A549 (cell line): ENCODE measurements around the gene CYP1A1. TPM values are rescaled to one million over a fixed set of nuclear protein-coding genes. Genes with fewer than 3 reads are reported as not detected.
A peak's percentile ranks its signal among the peaks of the same experiment; 100 is the strongest.

Experiments
- ATAC-seq, 2 experiments: fragments of 200-7000 bp in 1 of 2; fragments of >200 bp in 1 of 2; cut with Nextera tagmentation in 1 of 2; cut with Tn5 transposase in 1 of 2; 3 replicates each; pipeline versions ENCODE4 v1.8.0 to v1.9.1; 2018 to 2020; ENCODE audit warnings: mild to moderate bottlenecking in 1 of 2, moderate library complexity in 1 of 2
- CTCF ChIA-PET: fragments of 300-600 bp; sonication (Branson Sonifier 250); formaldehyde crosslinking; extraction: SDS; loops from one replicate; lab custom pipeline; 2021; ENCODE audit warnings: antibody characterized with exemption, inconsistent platforms; lab: Yijun Ruan, JAX
- POLR2A ChIA-PET: fragments of 350-600 bp; formaldehyde crosslinking; extraction: SDS; loops from one replicate; lab custom pipeline; 2021; ENCODE audit warnings: antibody characterized with exemption, inconsistent platforms; lab: Yijun Ruan, JAX
- DNase-seq, 2 experiments: peaks; one replicate each; pipeline versions ENCODE4 v3.0.0 to v3.0.0-alpha.2; 2011 to 2016; ENCODE audit warnings: low read depth in 1 of 2, low spot score in 1 of 2
- FAIRE-seq: peaks from 2 replicates; lab custom pipeline; 2011; peaks lifted over from hg19 to GRCh38; lab: Jason Lieb, UNC
- H3K27ac ChIP-seq, 2 experiments: fragments of >200 bp; sonication (Bioruptor Twin); formaldehyde crosslinking; 3 replicates each; pipeline ENCODE4 v1.5.1; 2016 to 2017
- H3K4me1 ChIP-seq: fragments of >200 bp; sonication (Bioruptor Twin); formaldehyde crosslinking; 3 replicates; pipeline ENCODE4 v1.6.1; 2016
- H3K4me2 ChIP-seq: fragments of >200 bp; sonication (Bioruptor Twin); formaldehyde crosslinking; 3 replicates; pipeline ENCODE4 v1.6.1; 2016
- H3K4me3 ChIP-seq: fragments of >200 bp; sonication (Bioruptor Twin); formaldehyde crosslinking; 3 replicates; pipeline ENCODE4 v1.5.1; 2016
- H3K9me3 ChIP-seq: fragments of >200 bp; sonication (Bioruptor Twin); formaldehyde crosslinking; 3 replicates; pipeline ENCODE4 v1.6.1; 2016
- ATOH8 ChIP-seq: fragments of 250-450 bp; sonication (Bioruptor Pico); IDR thresholded peaks from 2 replicates; pipeline ENCODE4 v1.5.0; 2020; ENCODE audit warnings: low read depth, mild to moderate bottlenecking, moderate library complexity
- BHLHE40 ChIP-seq: IDR thresholded peaks from 2 replicates; pipeline ENCODE4 v1.6.1; 2012; ENCODE audit warnings: low read depth, low read length, inconsistent platforms
- CBX2 ChIP-seq: fragments of 200-600 bp; sonication (generic); IDR thresholded peaks from 2 replicates; pipeline ENCODE4 v1.6.1; 2016; ENCODE audit warnings: low read depth, mild to moderate bottlenecking, borderline replicate concordance
- CEBPB ChIP-seq, 2 experiments: fragments of >200 bp in 1 of 2; sonication (Bioruptor Twin) in 1 of 2; formaldehyde crosslinking in 1 of 2; IDR thresholded peaks; 2 replicates each; pipeline ENCODE4 v1.6.1; 2012 to 2016
- CHD2 ChIP-seq: fragments of 150-350 bp; IDR thresholded peaks from 2 replicates; pipeline ENCODE4 v1.6.1; 2014; ENCODE audit warnings: low read length; ENCODE audit not compliant: partially characterized antibody
- FOXS1 ChIP-seq: fragments of 250-450 bp; sonication (Bioruptor Pico); IDR thresholded peaks from 2 replicates; pipeline ENCODE4 v1.5.0; 2020; ENCODE audit warnings: mild to moderate bottlenecking, moderate library complexity
- GATA3 ChIP-seq: IDR thresholded peaks from 2 replicates; pipeline ENCODE4 v1.6.1; 2012; ENCODE audit warnings: borderline replicate concordance
- HEYL ChIP-seq: fragments of 250-450 bp; sonication (Bioruptor Pico); IDR thresholded peaks from 2 replicates; pipeline ENCODE4 v1.8.0; 2021; ENCODE audit warnings: mild to moderate bottlenecking, moderate library complexity
- HOXB13 ChIP-seq: fragments of 250-450 bp; sonication (Bioruptor Pico); IDR thresholded peaks from 2 replicates; pipeline ENCODE4 v1.5.0; 2020; ENCODE audit warnings: low read depth, mild to moderate bottlenecking, moderate library complexity
- JUN ChIP-seq, 2 experiments: fragments of >200 bp; sonication (Bioruptor Twin); formaldehyde crosslinking; IDR thresholded peaks; 2 replicates in 1 of 2; 3 replicates in 1 of 2; pipeline ENCODE4 v1.6.1; 2016 to 2017
- JUNB ChIP-seq: fragments of >200 bp; sonication (Bioruptor Twin); formaldehyde crosslinking; IDR thresholded peaks from 2 replicates; pipeline ENCODE4 v1.6.1; 2016
- KDM5A ChIP-seq: fragments of 200-600 bp; sonication (generic); IDR thresholded peaks from 2 replicates; pipeline ENCODE4 v1.6.1; 2016; ENCODE audit warnings: antibody characterized with exemption, mild to moderate bottlenecking
- MAFK ChIP-seq: fragments of 450-650 bp; IDR thresholded peaks from 2 replicates; pipeline ENCODE4 v1.6.1; 2014; ENCODE audit not compliant: partially characterized antibody
- MAX ChIP-seq: IDR thresholded peaks from 2 replicates; pipeline ENCODE4 v1.6.1; 2012
- MAZ ChIP-seq: fragments of 150-350 bp; IDR thresholded peaks from 2 replicates; pipeline ENCODE4 v1.6.1; 2014; ENCODE audit warnings: antibody characterized with exemption, low read depth, low read length, borderline replicate concordance
- NFE2L2 ChIP-seq: fragments of 150-350 bp; conservative IDR thresholded peaks from 2 replicates; pipeline ENCODE4 v1.6.1; 2014; ENCODE audit warnings: low read length
- NR3C1 ChIP-seq: fragments of >200 bp; sonication (Bioruptor Twin); formaldehyde crosslinking; IDR thresholded peaks from 3 replicates; pipeline ENCODE4 v1.6.1; 2017
- PHF8 ChIP-seq: fragments of 200-600 bp; sonication (generic); IDR thresholded peaks from 2 replicates; pipeline ENCODE4 v1.6.1; 2016; ENCODE audit warnings: low read depth, mild to moderate bottlenecking, antibody characterized with exemption, moderate library complexity, borderline replicate concordance
- POLR2A ChIP-seq: IDR thresholded peaks from 2 replicates; pipeline ENCODE4 v1.6.1; 2012; ENCODE audit warnings: mild to moderate bottlenecking, low read length
- POLR2AphosphoS2 ChIP-seq: conservative IDR thresholded peaks from 2 replicates; pipeline ENCODE4 v1.6.1; 2012; ENCODE audit warnings: low read length, improper control_type of control experiment, inconsistent platforms
- RARB ChIP-seq: fragments of 250-450 bp; sonication (Bioruptor Pico); IDR thresholded peaks from 2 replicates; pipeline ENCODE4 v1.8.0; 2021; ENCODE audit warnings: mild to moderate bottlenecking, moderate library complexity
- RCOR1 ChIP-seq: fragments of 150-350 bp; IDR thresholded peaks from 2 replicates; pipeline ENCODE4 v1.6.1; 2014; ENCODE audit warnings: antibody characterized with exemption, low read length, low read depth
- RNF2 ChIP-seq: fragments of 200-600 bp; sonication (generic); IDR thresholded peaks from 2 replicates; pipeline ENCODE4 v1.6.1; 2016; ENCODE audit warnings: low read depth, mild to moderate bottlenecking, antibody characterized with exemption, moderate library complexity, borderline replicate concordance
- SMC3 ChIP-seq: fragments of >200 bp; sonication (Bioruptor Twin); formaldehyde crosslinking; IDR thresholded peaks from 3 replicates; pipeline ENCODE4 v1.6.1; 2018; ENCODE audit warnings: inconsistent platforms
- TFCP2L1 ChIP-seq: fragments of 250-450 bp; sonication (Bioruptor Pico); IDR thresholded peaks from 2 replicates; pipeline ENCODE4 v1.5.0; 2021; ENCODE audit warnings: mild to moderate bottlenecking
- TP53 ChIP-seq: fragments of 250-450 bp; sonication (Bioruptor Pico); IDR thresholded peaks from 2 replicates; pipeline ENCODE4 v1.5.0; 2021; ENCODE audit warnings: mild to moderate bottlenecking, moderate library complexity
- ZC3H11A ChIP-seq: fragments of 450-650 bp; IDR thresholded peaks from 2 replicates; pipeline ENCODE4 v1.6.1; 2014; ENCODE audit warnings: antibody characterized with exemption, mild to moderate bottlenecking
- ZFP36 ChIP-seq: fragments of 450-650 bp; IDR thresholded peaks from 2 replicates; pipeline ENCODE4 v1.6.1; 2014; ENCODE audit warnings: borderline replicate concordance; ENCODE audit not compliant: partially characterized antibody
- ZSCAN20 ChIP-seq: fragments of 250-450 bp; sonication (Bioruptor Pico); IDR thresholded peaks from 2 replicates; pipeline ENCODE4 v1.8.0; 2022; ENCODE audit warnings: mild to moderate bottlenecking, moderate library complexity
- WGBS: methylation state at CpG from one replicate; pipeline ENCODE4 v1.1.6; 2017; ENCODE audit errors: missing lambda C conversion rate; 5-methylcytosine and 5-hydroxymethylcytosine counted together
- polyA plus RNA-seq, 4 experiments: library from polyadenylated mRNA; depleted of rRNA in 3 of 4; stranded (reverse); fragments of >200 nt; fragmentation: RNase III in 1 of 4; extraction: RNeasy Plus Mini Kit Qiagen cat#74134 plus additional on column Dnase treatment in 1 of 4; gene quantifications; 2 replicates in 3 of 4; 3 replicates in 1 of 4; pipeline ENCODE4 v1.2.3, GENCODE V29; 2011 to 2017
- TF ChIP-seq, protein P1 (sequence below): fragments of 150-350 bp; IDR thresholded peaks from 2 replicates; pipeline ENCODE4 v1.6.1; 2014; ENCODE audit warnings: low read depth, mild to moderate bottlenecking, low read length
- TF ChIP-seq, protein P2 (sequence below): fragments of >200 bp; sonication (Bioruptor Twin); formaldehyde crosslinking; IDR thresholded peaks from 3 replicates; pipeline ENCODE4 v1.5.1; 2016

Gene CYP1A1
- polyA plus RNA-seq, 2 of the 4 experiments (the other 2 are of a cell fraction): 0.25 to 0.50 TPM

DNA sequence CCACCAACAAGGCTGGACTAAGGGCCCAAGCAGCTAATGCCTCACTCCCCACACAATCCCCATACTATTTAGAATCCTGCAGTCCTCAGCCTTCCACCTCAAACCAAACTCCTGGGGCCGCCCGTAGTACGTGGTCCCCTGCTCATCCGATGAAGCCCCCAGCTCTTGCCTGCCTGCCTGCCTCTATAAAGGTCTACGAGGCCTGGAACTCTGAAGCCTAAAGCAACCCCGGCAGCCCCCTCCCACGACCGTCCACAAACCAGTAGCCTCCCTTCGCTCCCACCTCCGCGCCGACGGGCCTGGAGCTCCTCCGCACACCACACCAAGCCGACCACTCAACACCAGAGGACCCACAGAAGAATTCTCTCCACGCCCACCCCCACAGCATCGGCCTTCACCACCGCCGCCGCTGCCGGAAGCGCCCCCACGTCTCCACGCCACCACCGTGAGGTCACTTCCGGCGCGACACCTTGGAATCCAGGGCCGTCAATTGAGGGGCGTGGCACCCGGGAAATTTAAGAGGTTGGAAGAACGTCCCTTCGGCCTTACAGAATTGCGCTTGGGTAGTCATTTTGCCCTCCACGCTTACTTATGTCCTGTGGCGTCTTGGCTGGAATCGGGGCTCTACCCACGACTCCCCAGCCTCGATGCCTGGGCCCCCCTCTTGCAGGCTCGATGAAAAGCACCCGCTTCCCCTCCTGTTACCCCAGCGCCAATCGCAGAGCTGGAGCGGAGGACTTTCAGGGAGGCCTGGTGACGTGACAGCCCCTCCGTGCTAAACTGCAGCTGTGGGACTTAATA, 29.5 kb downstream of the CYP1A1 start, which contains the start of gene EDC3:
Gene EDC3 (minus strand): TSS at position 428 of the 801 bp plus-strand sequence. CDS start 20,900 bp downstream, outside the sequence.
- FAIRE-seq (no peak), DNase-seq (peak; percentile 69 to 79)
- Histone ChIP-seq H3K4me1 (peaks cover 15% of the 10 kb centered on the region; the same call in 1 of the 3 replicates), H3K4me3 (peak within 1 kb of the TSS; percentile 71), H3K4me2 (peak within 1 kb of the TSS; percentile 94)
- WGBS: 0% methylated on average over 20 of the region's 46 CpGs
- POLR2A ChIA-PET: no interaction called here
- TF ChIP-seq POLR2A (peak; percentile 27; the same call in 1 of the 2 replicates), NFE2L2 (no peak), JUNB (no peak), POLR2AphosphoS2 (no peak), ZC3H11A (no peak), RCOR1 (no peak), KDM5A (peak; percentile 77), GATA3 (no peak), ZFP36 (no peak), TFCP2L1 (no peak), RNF2 (no peak), PHF8 (peak; percentile 86; the same call in 1 of the 2 replicates), MAX (peak; percentile 48; the same call in 1 of the 2 replicates), JUN (IDR thresholded peaks at IDR 0.05) (peak in 1 of 2 experiments; percentile 67; a peak in 2 of 5 replicates)
- TF ChIP-seq, protein P1, sequence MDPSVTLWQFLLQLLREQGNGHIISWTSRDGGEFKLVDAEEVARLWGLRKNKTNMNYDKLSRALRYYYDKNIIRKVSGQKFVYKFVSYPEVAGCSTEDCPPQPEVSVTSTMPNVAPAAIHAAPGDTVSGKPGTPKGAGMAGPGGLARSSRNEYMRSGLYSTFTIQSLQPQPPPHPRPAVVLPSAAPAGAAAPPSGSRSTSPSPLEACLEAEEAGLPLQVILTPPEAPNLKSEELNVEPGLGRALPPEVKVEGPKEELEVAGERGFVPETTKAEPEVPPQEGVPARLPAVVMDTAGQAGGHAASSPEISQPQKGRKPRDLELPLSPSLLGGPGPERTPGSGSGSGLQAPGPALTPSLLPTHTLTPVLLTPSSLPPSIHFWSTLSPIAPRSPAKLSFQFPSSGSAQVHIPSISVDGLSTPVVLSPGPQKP: no peak
- TF ChIP-seq, all 56 proteins: peak for 5
- H3K27ac ChIP-seq: peak within 1 kb of the TSS; percentile 88 to 90
- peak; percentile 96 to 97 for ATAC-seq
- CTCF ChIA-PET: interaction anchor here (1.7 to 2.1 kb wide), 2 partner anchors 61 to 76 kb away, joined by 4 to 9 read pairs; no protein-coding TSS in a partner anchor
- no peaks in the 10 kb centered on the region for H3K9me3 ChIP-seq

DNA sequence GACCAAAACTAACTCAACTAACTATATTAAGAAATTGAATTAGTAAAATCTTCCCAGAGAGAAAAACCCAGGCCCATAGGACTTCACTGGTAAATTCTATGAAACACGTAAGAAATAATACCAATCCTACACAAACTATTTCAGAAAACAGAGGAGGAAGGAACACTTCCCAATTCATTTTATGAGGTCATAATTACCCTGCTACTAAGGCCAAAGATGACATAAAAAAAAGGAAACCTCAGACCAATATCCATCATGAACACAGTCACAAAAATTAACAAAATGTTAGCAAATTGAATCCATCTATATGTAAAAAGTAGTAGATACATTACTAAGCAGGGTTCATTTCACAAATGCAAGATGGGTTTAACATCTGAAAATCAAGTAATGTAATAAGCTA, 33.0 kb downstream of the CYP1A1 start:
- FAIRE-seq: no peak
- Histone ChIP-seq H3K4me3 (no peak overlapping the region), H3K9me3 (no peaks in the 10 kb centered on the region), H3K4me1 (peaks cover 15% of the 10 kb centered on the region; the same call in 1 of the 3 replicates), H3K27ac (no peak overlapping the region), H3K4me2 (no peak overlapping the region)
- ATAC-seq: no peak
- CTCF ChIA-PET: no interaction called here
- POLR2A ChIA-PET: no interaction called here
- TF ChIP-seq RARB (no peak), ZFP36 (no peak), CHD2 (no peak), POLR2AphosphoS2 (no peak), ZSCAN20 (CRISPR knock-in tag) (no peak), FOXS1 (CRISPR knock-in tag) (no peak)
- WGBS: 91% methylated on average over 1 of the region's 1 CpG
- no peak for DNase-seq

DNA sequence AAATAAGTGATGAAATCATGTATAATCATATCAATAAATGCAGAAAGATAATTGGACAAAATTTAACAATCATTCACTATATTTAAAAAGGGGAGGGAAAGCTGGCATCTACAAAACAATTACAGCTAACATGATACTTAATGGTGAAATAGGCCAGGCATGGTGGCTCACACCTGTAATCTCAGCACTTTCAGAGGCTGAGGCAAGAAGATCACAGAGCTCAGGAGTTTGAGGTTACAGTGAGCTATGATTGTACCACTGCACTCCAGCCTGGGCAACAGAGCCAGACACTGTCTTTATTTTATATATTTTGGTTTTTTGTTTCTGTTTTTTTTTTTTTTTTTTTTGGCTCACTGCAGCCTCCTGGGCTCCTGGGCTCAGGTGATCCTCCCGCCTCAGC, 41.6 kb downstream of the CYP1A1 start:
- Histone ChIP-seq H3K27ac (no peak overlapping the region), H3K4me1 (no peaks in the 10 kb centered on the region), H3K9me3 (peaks cover 3% of the 10 kb centered on the region; the same call in 1 of the 3 replicates), H3K4me2 (no peak overlapping the region), H3K4me3 (no peak overlapping the region)
- ChIA-PET POLR2A (interaction anchor here (0.6 kb wide), 1 partner anchor 98 kb away, joined by 7 read pairs; the partner anchor contains the start of gene CSK), CTCF (interaction anchor here (0.6 to 0.7 kb wide), 4 partner anchors 62 to 1277 kb away, joined by 3 to 4 read pairs (median 3); no protein-coding TSS in a partner anchor)
- 100% methylated on average over 1 of the region's 1 CpG for WGBS
- FAIRE-seq: no peak
- no peak for DNase-seq
- ATAC-seq: no peak
- TF ChIP-seq BHLHE40 (no peak), NR3C1 (no peak), KDM5A (no peak), MAZ (no peak), FOXS1 (CRISPR knock-in tag) (no peak), CEBPB (IDR thresholded peaks at IDR 0.05) (no peak), CHD2 (no peak), HEYL (no peak), MAFK (no peak), PHF8 (no peak), HOXB13 (no peak), CBX2 (no peak), ATOH8 (no peak), TP53 (CRISPR knock-in tag) (no peak), RCOR1 (no peak), SMC3 (no peak)
- TF ChIP-seq, protein P2, sequence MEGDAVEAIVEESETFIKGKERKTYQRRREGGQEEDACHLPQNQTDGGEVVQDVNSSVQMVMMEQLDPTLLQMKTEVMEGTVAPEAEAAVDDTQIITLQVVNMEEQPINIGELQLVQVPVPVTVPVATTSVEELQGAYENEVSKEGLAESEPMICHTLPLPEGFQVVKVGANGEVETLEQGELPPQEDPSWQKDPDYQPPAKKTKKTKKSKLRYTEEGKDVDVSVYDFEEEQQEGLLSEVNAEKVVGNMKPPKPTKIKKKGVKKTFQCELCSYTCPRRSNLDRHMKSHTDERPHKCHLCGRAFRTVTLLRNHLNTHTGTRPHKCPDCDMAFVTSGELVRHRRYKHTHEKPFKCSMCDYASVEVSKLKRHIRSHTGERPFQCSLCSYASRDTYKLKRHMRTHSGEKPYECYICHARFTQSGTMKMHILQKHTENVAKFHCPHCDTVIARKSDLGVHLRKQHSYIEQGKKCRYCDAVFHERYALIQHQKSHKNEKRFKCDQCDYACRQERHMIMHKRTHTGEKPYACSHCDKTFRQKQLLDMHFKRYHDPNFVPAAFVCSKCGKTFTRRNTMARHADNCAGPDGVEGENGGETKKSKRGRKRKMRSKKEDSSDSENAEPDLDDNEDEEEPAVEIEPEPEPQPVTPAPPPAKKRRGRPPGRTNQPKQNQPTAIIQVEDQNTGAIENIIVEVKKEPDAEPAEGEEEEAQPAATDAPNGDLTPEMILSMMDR: no peak
